Activated CD8-positive, alpha-beta memory T cell treated with anti-CD3 and anti-CD28 coated beads, Interleukin-2, amount 50 U/mL, for 48 hours (primary cell): Measurements from ENCODE around the gene PRSS57.
"Not testable (repeated sequence)": the region's sequence is repeated elsewhere in the genome, so short reads cannot be mapped to it uniquely, and the experiment has no call there.

Source experiments
- DNase-seq: peaks from one replicate; pipeline ENCODE4 v3.0.0-alpha.2; 2020

PRSS57 gene

DNA sequence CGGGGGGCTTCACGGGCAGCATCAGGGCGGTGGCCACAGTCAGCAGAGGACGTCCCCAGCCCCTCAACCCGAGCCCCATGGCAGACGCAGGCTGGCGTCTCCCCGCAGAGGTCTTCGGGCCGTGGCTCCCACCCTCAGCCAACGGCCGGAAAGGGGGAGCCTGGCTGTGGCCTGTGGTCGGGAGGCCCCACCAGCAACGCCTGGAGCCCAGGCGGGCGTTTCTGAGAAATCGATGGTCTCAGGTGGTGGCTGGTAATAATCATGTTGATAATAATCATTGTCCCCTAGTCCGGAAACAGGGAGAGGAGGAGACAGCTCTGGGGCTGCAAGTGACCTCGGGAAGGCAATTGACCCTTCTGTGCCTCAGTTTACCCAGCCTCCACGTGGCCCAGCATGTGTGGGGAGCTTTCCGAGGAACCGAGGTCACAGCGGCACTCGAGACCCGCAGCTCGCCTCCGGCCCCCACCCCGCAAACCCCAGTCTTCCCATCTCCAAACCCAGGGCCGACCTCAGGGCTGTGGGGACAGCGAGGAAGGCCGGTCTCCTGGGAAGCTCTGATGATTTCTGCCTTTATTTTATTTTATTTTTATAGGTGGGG, at the start of gene PRSS57:
TSS of gene PRSS57 (minus strand) at position 101 of the 598 bp plus-strand sequence. CDS start at position 79, 22 bp downstream.
- DNase-seq, result no peak

DNA sequence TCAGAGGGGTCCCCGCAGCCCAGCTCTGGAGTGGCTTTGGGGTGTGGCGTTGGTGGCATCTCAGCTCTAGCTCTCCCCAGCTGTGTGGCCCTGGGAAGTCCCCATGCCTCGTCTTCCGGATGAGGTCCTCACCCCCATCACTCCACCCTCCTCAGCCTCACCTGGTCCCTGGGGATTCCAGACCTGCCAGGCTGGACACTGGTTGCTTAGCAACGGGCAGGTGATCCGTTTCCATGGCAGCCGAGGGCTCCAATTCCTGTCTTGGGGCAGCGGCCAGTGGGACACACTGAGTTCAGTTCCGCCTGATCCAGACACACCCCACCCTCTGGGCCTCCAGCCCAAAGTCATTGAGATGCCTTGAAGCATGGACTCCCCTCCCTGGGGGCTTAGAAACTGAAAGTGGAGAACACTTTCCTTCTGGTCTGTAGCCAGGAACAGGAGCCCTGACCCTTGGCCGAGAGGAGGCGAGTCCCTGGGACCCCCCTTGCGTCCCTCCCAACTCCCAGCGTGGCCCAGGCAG, 48.0 kb upstream of the PRSS57 start:
- no peak for DNase-seq

DNA sequence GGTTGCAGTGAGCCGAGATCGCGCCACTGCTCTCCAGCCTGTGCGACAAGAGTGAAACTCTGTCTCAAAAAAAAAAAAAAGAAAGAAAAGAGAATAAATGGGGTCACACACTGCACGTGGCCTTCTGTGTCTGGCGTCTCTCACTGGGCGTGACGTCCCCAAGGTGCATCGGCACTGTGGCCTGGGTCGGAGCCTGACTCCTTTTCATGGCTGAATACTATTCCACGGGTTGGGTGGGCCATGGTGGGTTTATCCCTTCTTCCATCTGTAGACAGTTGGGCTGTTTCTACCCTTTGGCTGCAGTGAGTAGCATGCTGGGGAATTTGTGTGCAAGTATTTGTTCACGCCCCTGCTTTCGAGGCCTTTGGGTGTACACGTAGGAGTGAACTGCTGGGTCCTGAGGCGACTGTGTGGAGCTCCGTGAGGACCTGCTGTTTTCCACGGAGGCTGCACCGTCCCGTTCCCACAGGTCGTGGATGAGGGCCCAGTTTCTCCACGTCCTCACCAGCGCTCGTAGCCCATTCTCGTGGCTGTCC, 47.4 kb upstream of the PRSS57 start:
- no peak for DNase-seq

DNA sequence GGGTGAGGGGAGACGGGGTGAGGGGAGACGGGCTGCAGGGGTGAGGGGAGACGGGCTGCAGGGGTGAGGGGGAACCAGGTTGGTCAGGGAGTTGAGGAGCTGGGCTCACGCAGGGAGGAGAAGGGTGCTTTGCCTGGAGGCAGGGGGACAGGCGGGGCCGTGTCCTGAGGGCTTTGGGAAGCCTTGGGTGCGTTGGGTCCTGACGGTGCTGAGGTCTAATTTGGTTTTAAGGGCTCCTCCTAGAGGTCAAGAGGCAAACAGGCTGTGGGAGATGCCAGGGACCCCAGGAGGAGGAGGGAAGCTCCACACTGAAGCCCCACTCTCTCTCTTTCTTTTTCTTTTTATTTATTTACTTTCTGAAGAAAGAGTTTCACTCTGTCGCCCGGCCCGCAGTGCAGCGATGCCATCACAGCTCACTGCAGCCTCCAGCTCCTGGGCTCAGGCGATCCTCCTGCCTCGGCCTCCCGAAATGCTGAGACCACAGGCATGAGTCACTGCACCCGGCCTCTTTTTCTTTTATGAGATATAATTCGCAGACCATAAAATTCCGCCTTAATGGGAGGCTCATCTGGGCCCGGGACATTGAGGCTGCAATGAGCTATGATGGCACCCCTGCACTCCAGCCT, 46.4 kb upstream of the PRSS57 start:
- DNase-seq, result no peak

DNA sequence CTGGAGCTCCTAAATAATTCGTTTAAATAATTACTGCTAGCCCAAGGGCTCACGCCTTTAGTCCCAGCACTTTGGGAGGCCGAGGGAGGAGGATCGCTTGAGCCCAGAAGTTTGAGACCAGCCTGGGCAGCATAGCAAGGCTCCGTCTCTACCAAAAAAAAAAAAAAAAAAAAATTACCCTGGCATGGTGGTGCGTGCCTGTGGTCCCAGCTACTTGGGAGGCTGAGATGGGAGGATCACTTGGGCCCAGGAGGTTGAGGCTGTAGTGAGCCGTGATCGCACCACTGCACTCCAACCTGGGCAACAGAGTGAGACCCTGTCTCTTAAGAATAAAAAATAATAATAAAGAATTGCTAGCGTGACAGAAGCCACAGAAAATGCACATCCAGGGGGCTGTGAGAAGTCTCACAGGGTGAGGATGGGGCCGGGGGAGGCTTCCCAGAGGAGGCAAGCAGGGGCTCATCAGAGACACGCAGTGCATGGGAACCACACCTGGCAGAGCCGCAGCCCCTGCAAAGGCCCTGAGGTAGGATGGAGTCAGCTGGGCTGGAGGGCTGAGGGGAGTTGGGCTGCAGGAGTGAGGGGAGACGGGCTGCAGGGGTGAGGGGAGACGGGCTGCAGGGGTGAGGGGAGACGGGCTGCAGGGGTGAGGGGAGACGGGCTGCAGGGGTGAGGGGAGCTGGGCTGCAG, 45.7 kb upstream of the PRSS57 start:
- not testable (repeated sequence) for DNase-seq

DNA sequence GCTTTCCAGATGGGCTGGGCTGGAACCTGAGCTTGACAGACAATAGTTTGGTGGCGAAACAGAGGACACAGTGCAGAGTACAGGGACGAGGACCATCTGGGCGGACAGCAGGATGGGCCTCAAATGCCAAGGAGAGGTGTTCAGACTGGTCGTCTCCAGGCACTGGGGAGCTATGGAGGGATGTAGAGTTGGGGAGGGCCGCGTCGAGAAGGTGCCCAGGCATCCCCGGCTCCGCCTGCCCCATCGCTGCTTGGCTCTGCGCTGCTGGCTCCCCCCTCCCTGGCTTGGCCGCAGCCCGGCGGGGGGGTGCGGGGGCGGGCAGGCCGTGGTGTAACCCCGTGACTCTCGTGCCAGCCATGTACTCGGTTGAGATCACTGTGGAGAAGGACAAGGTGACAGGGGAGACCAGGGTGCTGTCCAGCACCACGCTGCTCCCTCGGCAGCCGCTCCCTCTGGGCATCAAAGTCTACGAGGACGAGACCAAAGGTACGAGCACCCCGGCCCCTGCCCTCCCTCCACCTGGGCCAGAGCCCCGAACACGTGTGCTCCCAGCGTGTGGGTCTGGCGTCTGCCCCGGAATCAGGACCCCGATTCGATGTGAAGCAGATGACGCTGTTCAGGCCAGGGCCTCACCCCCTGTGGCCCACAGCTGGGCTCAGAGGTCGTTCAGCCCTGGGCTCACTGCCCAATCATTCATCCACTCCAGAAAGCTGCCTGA, 44.9 kb upstream of the PRSS57 start:
- DNase-seq, result no peak

DNA sequence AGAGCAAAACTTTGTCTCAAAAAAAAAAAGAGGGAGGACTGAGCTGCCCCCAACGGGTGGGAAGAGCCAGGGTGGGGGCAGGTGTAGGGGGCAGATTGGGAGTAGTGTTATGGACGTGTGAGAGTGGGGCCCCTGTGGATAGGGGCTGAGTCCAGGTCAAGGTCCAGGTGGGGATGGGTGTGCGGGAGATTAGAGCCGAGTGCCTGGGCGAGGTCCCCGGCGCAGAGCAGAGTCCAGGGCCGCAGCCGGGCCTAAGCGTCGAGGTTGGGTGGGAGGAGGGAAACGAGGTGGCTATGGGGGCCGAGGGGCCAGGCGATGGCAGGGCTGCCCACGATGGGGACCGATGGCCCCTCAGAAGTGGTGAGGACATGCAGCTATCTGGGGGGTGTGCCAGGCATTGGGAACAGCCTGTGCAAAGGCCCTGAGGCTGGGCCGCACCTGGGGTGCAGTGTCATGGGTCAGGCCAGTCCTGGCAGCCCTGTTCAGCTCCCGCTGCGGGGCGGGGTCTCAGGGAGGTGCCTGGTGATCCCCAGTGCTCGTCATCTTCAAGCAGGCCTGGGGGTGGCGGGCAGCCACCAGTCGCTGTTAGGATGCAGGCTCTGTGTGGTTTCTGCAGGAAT, 43.4 kb upstream of the PRSS57 start:
- no peak for DNase-seq

DNA sequence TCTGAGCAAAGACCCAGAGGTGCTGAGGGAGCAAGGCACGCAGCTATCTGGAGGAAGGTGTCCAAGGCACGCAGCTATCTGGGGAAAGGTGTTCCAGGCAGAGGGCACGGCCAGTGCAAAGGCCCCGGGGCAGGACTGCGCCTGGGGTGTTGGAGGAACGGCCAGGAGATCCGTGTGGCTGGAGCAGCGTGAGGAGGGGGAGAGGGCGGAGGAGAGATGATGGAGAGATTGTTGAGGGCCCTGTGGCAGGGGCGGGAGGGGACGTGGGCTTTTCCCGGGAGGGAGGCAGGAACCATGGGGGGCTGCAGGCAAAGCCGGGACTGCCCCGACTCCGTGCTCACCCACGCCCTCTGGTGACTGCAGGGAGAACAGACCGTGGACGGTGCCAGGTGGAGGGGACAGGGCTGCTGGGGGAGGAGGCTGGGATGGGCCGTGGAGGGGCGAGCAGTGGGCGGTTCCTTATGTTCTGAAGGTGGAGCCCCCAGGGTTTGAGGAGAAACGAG, 42.4 kb upstream of the PRSS57 start:
- DNase-seq, result peak; percentile 81

DNA sequence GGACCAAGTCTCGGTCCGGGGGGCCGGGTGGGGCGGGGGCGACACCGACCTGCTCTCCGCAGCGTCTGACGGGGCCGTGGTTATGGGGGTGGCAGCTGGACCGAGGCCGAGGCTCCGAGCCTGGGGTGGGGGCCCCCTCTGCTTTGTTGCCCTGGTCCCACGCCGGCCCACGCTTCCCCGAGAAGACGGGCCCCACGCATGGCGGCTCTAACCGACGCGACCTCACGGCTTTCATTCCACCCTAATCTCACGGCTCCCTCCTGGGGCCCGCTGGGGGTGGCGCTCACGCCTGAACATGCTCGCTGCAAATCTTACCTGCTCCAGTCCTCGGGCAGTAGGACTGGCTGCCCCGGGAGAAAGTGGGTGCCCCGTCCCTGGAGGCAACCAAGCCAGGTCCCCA, 40.9 kb upstream of the PRSS57 start:
- DNase-seq, result no peak

DNA sequence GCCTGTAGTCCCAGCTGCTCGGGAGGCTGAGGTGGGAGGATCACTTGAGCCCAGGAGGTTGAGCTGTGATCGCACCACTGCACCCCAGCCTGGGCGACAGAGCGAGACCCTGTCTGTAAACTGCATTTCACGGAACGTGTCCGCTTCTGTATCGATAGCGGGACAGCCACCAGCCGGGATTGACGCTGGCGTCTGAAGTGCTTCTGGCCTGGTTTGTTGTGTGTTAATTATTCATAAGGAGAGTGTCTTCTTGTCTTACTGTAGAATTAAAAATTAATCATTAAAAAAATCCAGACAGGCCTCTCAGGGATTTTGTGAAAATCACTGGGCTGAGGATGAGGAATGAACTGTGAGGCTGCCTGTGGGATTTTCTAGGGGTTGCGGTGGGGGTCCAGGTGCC, 39.5 kb upstream of the PRSS57 start:
- DNase-seq, result no peak

DNA sequence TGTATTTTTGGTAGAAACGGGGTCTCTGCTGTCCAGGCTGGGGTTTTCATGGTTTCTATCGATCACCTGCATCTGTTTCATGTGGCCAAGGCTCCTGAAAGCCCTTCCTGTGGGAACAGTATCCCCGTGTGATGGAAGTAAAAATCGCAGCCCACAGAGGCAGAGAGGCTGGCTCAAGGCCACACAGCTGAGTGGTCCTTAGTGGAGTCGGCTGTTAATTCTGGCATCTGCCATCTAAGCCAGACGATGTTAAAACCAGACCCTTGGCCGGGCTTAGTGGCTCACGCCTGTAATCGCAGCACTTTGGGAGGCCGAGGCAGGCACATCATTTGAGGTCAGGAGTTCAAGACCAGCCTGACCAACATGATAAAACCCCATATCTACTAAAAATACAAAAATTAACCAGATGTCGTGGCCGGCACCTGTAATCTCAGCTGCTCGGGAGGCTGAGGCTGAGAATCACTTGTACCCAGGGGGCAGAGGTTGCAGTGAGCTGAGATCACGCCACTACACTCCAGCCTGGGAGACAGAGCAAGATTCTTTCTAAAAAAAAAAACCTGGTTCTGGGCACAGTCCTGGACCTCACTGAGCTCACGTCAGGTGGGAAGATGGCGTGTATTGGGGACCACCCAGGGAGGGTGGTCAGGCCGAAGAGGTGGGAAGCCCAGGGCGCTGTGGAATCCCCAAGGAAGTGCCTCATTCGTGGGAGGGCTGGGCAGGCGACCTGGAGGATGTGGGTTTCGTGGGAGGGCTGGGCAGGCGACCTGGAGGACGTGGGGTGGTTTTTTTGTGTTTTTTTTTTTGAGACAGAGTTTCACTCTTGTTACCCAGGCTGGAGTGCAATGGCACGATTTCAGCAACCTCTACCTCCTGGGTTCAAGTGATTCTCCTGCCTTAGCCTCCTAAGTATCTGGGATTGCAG, 37.2 kb upstream of the PRSS57 start:
- no peak for DNase-seq

DNA sequence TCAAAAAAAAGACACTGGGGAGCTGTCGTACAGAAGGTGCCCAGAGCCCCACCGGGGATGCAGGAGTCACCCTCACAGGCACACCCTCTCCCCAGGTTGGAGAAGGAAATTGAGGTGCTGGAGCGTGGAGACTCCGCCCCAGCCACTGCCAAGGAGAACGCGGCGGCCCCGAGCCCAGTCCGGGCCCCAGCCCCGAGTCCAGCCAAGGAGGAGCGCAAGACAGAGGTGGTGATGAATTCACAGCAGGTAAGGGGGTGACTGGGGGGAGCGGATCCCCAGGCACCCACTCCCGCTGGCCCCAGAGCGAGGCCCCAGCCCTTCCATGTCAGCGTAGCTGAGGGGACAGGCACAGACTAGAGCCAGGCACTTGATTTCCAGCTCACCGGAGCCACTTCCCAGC, 35.7 kb upstream of the PRSS57 start:
- no peak for DNase-seq

DNA sequence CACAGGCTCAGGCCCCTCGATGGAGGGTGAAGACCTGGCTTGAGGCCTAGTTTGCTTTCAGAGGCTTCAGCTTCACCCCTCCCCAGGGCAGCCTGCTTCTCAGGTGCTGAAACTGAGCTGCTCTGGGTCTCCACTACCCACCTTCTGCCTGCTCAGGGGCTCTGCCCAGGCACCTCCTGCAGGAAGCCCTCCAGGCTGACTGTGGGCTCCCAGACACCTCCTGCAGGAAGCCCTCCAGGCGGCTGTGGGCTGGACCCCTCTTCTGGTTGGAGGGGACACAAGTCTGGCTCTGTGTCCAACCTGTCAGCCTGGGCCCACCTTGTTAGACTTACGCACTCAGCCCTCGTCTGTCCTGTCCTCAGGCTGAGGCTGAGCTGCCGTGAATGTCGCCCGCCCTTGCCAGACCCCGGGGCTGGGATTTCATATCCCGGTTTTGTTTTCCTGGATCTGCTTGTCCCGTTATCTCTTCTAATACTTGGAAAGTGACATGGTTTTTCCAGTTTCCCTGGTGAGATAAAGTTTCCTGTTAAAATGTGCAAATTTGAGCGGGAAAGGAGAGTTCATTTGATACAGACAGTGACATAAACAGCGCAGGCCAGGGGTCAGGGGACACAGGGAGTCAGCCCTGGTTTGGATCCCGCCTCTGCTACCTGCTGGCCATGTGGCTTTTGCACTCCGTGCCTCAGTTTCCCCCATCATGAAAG, 34.9 kb upstream of the PRSS57 start:
- no peak for DNase-seq

DNA sequence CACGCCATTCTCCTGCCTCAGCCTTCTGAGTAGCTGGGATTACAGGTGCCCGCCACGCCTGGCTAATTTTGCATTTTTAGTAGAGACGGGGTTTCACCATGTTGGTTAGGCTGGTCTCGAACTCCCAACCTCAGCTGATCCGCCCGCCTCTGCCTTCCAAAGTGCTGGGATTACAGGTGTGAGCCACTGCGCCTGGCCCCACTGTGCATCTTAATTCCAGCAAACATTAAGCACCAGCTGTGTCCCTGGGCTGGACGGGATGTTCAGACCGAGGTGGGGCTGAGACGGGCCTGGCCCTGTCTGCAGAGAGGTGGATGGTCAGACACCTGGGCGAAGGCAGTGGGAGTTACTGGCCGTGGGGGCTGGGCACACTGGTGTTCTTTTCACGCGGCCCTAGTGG, 34.3 kb upstream of the PRSS57 start:
- DNase-seq, result not testable (repeated sequence)

DNA sequence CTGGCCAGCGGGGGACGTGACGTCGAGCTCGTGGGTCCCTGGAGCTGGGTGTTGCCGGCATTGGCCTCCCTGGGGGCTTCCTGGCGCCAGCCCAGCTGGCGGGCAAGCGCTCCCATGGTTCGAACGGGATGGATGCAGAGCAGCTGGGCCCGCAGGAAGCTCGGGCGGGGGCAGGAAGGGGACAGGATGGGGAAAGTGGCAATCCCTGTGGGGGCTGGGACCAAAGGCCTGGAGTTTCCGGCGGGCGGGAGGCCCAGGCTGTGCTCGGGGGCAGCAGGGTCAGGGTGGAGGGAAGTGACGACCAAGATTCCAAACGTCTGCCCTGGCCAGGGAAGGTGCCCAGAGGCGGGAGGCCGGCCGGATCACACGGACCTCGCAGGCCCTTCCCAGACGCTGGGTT, 32.8 kb upstream of the PRSS57 start:
- DNase-seq, result no peak

DNA sequence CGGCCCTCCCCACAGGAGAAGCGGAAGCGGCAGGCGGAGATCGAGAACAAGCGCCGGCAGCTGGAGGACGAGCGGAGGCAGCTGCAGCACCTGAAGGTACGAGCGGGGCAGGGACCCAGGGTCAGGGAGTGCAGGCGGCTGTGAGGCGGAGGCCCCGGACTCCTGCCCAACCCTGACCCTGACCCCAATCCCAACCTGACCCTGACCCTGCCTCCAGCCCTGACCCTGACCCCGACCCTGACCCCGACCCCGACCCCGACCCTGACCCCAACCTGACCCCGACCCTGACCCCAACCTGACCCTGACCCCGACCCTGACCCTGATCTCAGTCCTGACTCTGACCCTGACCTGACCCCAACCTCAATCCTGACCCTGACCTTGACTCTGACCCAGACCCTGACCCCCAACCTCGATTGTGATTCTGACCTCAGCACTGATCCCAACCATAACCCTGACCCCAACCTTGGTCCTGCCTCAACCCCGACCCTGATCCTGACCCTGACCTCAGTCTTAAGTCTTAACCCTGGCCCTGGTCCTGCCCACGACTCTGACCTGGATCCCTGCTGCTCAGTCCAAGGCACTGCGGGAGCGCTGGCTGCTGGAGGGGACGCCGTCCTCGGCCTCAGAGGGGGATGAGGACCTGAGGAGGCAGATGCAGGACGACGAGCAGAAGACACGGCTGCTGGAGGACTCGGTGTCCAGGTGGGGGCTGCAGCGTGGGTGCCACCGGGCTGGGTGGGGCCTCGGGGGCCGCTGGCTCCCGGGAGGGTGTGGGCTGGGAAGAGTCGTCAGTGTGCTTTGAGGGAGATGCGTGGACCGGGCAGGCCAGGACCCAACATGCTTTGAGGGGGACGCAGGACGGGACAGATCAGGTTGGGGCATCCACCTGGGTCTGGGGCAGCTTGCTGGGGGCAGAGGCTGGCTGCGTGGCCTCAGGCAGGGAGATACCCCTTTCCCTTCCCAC, 32.0 kb upstream of the PRSS57 start:
- no peak for DNase-seq

DNA sequence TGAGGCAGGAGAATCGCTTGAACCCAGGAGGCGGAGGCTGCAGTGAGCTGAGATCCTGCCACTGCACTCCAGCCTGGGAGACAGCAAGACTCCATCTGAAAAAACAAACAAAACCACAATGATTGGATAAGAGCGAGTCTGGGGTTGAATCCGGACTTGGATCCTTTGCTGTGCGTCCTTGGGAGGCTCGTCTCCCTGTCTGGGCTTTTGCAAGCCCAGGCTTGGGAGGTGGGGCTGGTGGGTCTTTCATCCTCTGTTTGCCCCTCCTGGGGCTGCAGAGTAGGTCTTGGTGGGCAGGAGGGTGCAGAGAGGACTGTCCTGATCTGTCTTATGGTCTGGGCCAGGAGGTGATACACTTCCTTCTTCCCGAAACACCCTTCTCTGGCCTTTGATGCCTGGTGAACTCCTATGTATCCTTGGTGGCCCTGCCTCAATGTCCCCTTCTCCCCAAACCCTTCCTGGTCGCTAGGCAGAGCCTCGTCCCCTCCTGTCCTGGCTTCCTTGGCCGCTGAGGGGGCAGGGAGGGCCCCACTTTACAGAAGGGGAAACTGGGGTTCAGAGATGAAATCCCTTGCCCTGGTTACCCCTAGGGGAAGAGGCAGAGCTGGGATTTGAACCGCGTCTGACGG, 30.3 kb upstream of the PRSS57 start:
- DNase-seq, result no peak

DNA sequence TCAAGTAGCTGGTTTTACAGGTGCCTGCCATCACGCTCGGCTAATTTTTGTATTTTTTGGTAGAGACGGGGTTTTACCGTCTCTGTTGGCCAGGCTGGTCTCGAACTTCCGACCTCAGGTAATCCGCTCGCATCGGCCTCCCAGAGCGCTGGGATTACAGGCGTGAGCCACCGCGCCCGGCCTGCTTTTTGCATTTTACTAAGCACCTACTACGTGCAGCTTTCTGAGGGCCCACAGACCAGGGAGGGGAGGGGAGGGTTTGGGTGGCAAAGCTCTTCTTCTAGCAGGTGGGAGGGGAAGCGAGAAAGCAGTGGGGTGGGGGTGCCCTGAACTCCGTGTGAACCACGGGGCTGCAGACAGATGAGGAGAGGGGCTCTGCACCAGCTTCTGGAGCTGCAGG, 28.5 kb upstream of the PRSS57 start:
- DNase-seq, result no peak

DNA sequence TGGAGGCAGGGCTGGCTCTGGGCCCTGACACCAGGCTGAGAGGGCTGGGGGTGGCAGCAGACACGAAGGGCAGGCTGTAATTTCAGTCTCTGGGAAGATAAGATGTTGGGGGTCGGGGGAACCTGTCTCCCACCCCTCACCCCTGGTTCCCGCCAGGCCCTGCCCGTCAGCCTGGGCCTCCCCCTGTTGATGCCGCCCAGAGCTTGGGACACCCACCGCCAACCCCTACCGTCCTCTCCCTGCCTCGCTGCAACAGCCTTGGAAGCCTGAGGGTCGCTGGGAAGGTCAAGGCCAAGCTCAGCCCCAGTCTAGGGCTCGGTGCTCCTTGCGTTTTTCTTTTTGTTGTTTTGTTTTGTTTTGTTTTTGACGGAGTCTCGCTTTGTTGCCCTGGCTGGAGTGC, 28.0 kb upstream of the PRSS57 start:
- DNase-seq, result no peak
